A673 (cell line): ENCODE measurements around the gene RHOT1. TPM values are rescaled to one million over a fixed set of nuclear protein-coding genes. Genes with fewer than 3 reads are reported as not detected.
"Not testable (repeated sequence)": the region's sequence is repeated elsewhere in the genome, so short reads cannot be mapped to it uniquely, and the experiment has no call there.

Experiments used
- BruUV-seq: library from RNA; stranded (reverse); fragments of 400-500 nt; replicated peaks from 2 replicates; lab custom pipeline; 2021; lab: Mats Ljungman, UMichigan
- CTCF ChIA-PET: fragments of 300-600 bp; sonication (Branson Sonifier 250); formaldehyde crosslinking; loops from one replicate; lab custom pipeline; 2022; ENCODE audit warnings: antibody characterized with exemption; lab: Charles Lee
- POLR2A ChIA-PET: fragments of 300-600 bp; sonication (Branson Sonifier 250); formaldehyde crosslinking; loops from one replicate; lab custom pipeline; 2022; ENCODE audit warnings: antibody characterized with exemption; ENCODE audit not compliant: low non-redundant PET; lab: Charles Lee
- DNase-seq: peaks from one replicate; pipeline ENCODE4 v3.0.0-alpha.2; 2015; ENCODE audit warnings: low spot score
- H3K27ac ChIP-seq: fragments of 200-600 bp; sonication (generic); 2 replicates; pipeline ENCODE4 v1.5.1; 2016; ENCODE audit warnings: mixed run types, low read depth, mild to moderate bottlenecking, mixed read lengths, antibody characterized with exemption, low read length; ENCODE audit not compliant: poor library complexity, severe bottlenecking
- H3K27me3 ChIP-seq: fragments of 200-600 bp; sonication (generic); replicated peaks from 2 replicates; pipeline ENCODE4 v1.6.1; 2017; ENCODE audit warnings: mixed run types, low read depth, mild to moderate bottlenecking, mixed read lengths, antibody characterized with exemption, low read length; ENCODE audit not compliant: insufficient read depth, poor library complexity
- H3K36me3 ChIP-seq: fragments of 200-600 bp; sonication (generic); 2 replicates; pipeline ENCODE4 v1.6.1; 2016; ENCODE audit warnings: mixed run types, mild to moderate bottlenecking, mixed read lengths, antibody characterized with exemption, low read length; ENCODE audit not compliant: insufficient read depth, poor library complexity, severe bottlenecking
- H3K4me1 ChIP-seq: fragments of 200-600 bp; sonication (generic); 2 replicates; pipeline ENCODE4 v1.6.1; 2017; ENCODE audit warnings: mixed run types, mild to moderate bottlenecking, mixed read lengths, antibody characterized with exemption, low read length; ENCODE audit not compliant: insufficient read depth, poor library complexity, severe bottlenecking
- H3K4me3 ChIP-seq: fragments of 200-600 bp; sonication (generic); 2 replicates; pipeline ENCODE4 v1.5.1; 2016; ENCODE audit warnings: low read depth, mixed run types, mild to moderate bottlenecking, mixed read lengths, low read length; ENCODE audit not compliant: poor library complexity, severe bottlenecking
- H3K9me3 ChIP-seq: fragments of 200-600 bp; sonication (generic); 2 replicates; pipeline ENCODE4 v1.6.1; 2016; ENCODE audit warnings: mixed run types, low read depth, mild to moderate bottlenecking, mixed read lengths, antibody characterized with exemption, low read length; ENCODE audit not compliant: poor library complexity, severe bottlenecking
- EZH2 ChIP-seq: fragments of 200-600 bp; sonication (generic); IDR thresholded peaks from 2 replicates; pipeline ENCODE4 v1.6.1; 2017; ENCODE audit warnings: borderline replicate concordance, low read depth, mild to moderate bottlenecking, mixed read lengths, antibody characterized with exemption, low read length; ENCODE audit not compliant: poor library complexity, severe bottlenecking
- intact Hi-C: fragments of 100-400 bp; cut with micrococcal nuclease; formaldehyde crosslinking; loops from one replicate; pipeline ENCODE4 v1.10.0; 2022; ENCODE audit not compliant: unreplicated experiment
- total RNA-seq: library from RNA; stranded (reverse); gene quantifications from 2 replicates; pipeline ENCODE4 v1.2.3, GENCODE V29; 2021
- TF ChIP-seq, protein P1 (sequence below): fragments of 300-800, 200-600 bp; sonication (generic); conservative IDR thresholded peaks from 2 replicates; pipeline ENCODE4 v1.5.1; 2017; ENCODE audit warnings: low read depth, mild to moderate bottlenecking, antibody characterized with exemption, low read length, moderate library complexity, mixed read lengths

Gene RHOT1
- total RNA-seq, 1 experiment from 2014 or later = 18.0 TPM

DNA sequence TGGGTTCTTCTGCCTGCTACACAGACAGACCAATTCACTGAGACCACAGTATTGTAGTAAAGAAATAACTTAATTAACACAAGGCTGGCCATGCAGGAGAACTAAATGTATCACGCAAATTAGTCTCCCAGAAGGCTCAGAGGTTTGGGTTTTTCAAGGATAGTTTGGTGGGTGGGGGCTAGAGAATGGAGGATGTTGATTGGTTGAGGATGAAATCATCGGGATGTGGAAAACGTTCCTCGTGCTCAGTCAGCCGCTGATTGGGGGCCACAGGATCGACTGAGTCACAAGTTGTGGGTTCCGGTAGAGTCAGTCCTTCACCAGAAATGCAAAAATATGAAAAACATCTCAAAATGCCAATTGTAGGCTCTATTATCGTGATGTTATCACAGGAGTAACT lies 18.7 kb downstream of the RHOT1 start:
- TF ChIP-seq, protein P1, sequence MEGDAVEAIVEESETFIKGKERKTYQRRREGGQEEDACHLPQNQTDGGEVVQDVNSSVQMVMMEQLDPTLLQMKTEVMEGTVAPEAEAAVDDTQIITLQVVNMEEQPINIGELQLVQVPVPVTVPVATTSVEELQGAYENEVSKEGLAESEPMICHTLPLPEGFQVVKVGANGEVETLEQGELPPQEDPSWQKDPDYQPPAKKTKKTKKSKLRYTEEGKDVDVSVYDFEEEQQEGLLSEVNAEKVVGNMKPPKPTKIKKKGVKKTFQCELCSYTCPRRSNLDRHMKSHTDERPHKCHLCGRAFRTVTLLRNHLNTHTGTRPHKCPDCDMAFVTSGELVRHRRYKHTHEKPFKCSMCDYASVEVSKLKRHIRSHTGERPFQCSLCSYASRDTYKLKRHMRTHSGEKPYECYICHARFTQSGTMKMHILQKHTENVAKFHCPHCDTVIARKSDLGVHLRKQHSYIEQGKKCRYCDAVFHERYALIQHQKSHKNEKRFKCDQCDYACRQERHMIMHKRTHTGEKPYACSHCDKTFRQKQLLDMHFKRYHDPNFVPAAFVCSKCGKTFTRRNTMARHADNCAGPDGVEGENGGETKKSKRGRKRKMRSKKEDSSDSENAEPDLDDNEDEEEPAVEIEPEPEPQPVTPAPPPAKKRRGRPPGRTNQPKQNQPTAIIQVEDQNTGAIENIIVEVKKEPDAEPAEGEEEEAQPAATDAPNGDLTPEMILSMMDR = no peak
- TF ChIP-seq EZH2 = no peak
- POLR2A ChIA-PET = no interaction called here

GRCh38 chr17:32161506-32162365 lies 19.4 kb downstream of the RHOT1 start:
- no peaks in the 10 kb centered on the region for H3K27me3 ChIP-seq
- H3K36me3 ChIP-seq = no peaks in the 10 kb centered on the region
- peaks cover 5% of the 10 kb centered on the region for H3K9me3 ChIP-seq
- intact Hi-C loops = no loop called here
- no peaks in the 10 kb centered on the region for H3K4me1 ChIP-seq
- ChIA-PET POLR2A (no interaction called here), CTCF (no interaction called here)
- no peak overlapping the region for H3K4me3 ChIP-seq
- no TSS peak for BruUV-seq
- TF ChIP-seq, protein P1 = no peak
- DNase-seq = no peak
- H3K27ac ChIP-seq = no peak overlapping the region

More for the DNA sequence above, 18.7 kb downstream of the RHOT1 start:
- no peaks in the 10 kb centered on the region for H3K9me3 ChIP-seq
- DNase-seq = no peak
- intact Hi-C loops = no loop called here
- no peaks in the 10 kb centered on the region for H3K4me1 ChIP-seq
- H3K27me3 ChIP-seq = no peaks in the 10 kb centered on the region
- H3K27ac ChIP-seq = no peak overlapping the region
- BruUV-seq = no TSS peak
- CTCF ChIA-PET = no interaction called here
- H3K4me3 ChIP-seq = no peak overlapping the region
- H3K36me3 ChIP-seq = no peaks in the 10 kb centered on the region

GRCh38 chr17:32174889-32175288 lies 32.6 kb downstream of the RHOT1 start:
- DNase-seq = no peak
- no peaks in the 10 kb centered on the region for H3K36me3 ChIP-seq
- TF ChIP-seq, protein P1 = no peak
- no peak for TF ChIP-seq EZH2
- intact Hi-C loops = no loop called here
- no peaks in the 10 kb centered on the region for H3K9me3 ChIP-seq
- no peaks in the 10 kb centered on the region for H3K27me3 ChIP-seq
- H3K27ac ChIP-seq = no peak overlapping the region
- CTCF ChIA-PET = no interaction called here
- BruUV-seq = no TSS peak
- no peak overlapping the region for H3K4me3 ChIP-seq
- POLR2A ChIA-PET = no interaction called here
- H3K4me1 ChIP-seq = no peaks in the 10 kb centered on the region

DNA sequence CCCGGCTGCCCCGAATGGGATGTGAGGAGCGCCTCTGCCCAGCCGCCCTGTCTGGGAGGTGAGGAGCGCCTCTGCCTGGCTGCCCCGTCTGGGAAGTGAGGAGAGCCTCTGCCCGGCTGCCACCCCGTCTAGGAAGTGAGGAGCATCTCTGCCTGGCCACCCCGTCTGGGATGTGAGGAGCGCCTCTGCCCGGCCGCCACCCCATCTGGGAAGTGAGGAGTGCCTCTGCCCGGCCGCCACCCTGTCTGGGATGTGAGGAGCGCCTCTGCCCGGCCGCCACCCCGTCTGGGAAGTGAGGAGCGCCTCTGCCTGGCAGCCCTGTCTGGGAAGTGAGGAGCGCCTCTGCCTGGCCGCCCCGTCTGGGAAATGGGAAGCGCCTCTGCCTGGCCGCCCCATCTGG lies 36.4 kb downstream of the RHOT1 start:
- POLR2A ChIA-PET, CTCF ChIA-PET, H3K36me3 ChIP-seq, H3K4me3 ChIP-seq, H3K9me3 ChIP-seq, DNase-seq, BruUV-seq, H3K27me3 ChIP-seq, H3K4me1 ChIP-seq, H3K27ac ChIP-seq, intact Hi-C loops: not testable (repeated sequence)

GRCh38 chr17:32179103-32179502 lies 36.8 kb downstream of the RHOT1 start:
- H3K27ac ChIP-seq, H3K27me3 ChIP-seq, DNase-seq, BruUV-seq, CTCF ChIA-PET, H3K36me3 ChIP-seq, H3K4me1 ChIP-seq, POLR2A ChIA-PET, H3K4me3 ChIP-seq, H3K9me3 ChIP-seq, intact Hi-C loops: not testable (repeated sequence)
